Measurements from ENCODE around the gene SLC45A2. TPM values are rescaled to one million over a fixed set of nuclear protein-coding genes. Genes with fewer than 3 reads are reported as not detected.

Gene SLC45A2
- total and polyA plus RNA-seq, 8 donors = 0.08 to 0.26 (median 0.19) TPM; not detected in 4

DNA sequence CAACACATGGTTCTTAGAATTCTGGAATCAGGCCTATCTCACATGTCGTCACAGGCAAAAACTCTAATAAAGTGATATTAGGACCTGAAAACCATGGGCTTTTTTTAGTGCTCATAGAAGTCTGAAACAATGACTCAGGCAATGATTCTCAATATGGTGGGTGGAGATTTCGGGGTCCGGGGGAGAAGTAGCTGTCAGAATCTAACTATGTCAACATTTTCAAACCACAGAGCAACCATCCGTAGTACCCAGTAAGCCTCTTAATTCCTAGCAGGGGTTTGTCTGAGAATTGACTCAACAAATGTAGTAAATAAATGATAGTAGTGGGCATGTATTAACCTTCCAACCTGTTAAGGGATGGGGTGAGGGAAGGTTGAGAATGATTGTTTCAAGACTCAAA, 20.7 kb upstream of the SLC45A2 start:
- TF ChIP-seq, protein P1, sequence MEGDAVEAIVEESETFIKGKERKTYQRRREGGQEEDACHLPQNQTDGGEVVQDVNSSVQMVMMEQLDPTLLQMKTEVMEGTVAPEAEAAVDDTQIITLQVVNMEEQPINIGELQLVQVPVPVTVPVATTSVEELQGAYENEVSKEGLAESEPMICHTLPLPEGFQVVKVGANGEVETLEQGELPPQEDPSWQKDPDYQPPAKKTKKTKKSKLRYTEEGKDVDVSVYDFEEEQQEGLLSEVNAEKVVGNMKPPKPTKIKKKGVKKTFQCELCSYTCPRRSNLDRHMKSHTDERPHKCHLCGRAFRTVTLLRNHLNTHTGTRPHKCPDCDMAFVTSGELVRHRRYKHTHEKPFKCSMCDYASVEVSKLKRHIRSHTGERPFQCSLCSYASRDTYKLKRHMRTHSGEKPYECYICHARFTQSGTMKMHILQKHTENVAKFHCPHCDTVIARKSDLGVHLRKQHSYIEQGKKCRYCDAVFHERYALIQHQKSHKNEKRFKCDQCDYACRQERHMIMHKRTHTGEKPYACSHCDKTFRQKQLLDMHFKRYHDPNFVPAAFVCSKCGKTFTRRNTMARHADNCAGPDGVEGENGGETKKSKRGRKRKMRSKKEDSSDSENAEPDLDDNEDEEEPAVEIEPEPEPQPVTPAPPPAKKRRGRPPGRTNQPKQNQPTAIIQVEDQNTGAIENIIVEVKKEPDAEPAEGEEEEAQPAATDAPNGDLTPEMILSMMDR (IDR thresholded peaks at IDR 0.05) = no peak
- H3K4me3 ChIP-seq = no peak overlapping the region
- no peak for FAIRE-seq
- no peaks in the 10 kb centered on the region for H3K27me3 ChIP-seq
- H3K9me3 ChIP-seq = no peaks in the 10 kb centered on the region
- intact Hi-C loops (cut with DNase I) = loop anchor here in 1 of 3 donors (10.0 kb wide), 1 partner anchor 460 kb away; no protein-coding TSS in a partner anchor
- H3K27ac ChIP-seq = no peak overlapping the region
- no peaks in the 10 kb centered on the region for H3K36me3 ChIP-seq
- WGBS, 2 donors = 72 to 83% methylated on average over 4 of the region's 4 CpGs
- no peak for ATAC-seq
- no peak for DNase-seq
- H3K4me1 ChIP-seq = peaks cover 10 to 15% (median 14%) of the 10 kb centered on the region in 3 donors

DNA sequence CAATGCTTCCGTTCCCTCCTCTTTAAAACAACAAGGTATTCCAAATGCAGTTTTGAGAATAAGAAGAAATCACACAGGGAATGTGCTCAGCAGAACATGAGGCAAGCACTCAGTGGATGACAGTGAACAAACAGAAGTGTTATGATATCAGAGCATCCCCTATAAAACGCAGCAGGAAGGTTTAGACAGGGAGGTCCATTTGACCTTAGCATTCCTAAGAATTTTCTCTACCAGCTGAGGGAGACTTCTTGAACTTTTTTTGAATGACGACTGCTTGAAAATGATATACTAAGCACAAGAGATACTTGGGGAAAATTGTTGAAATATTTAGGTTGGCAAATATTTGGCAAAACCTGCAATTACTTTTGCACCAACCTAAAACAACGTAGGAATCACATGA, 19.4 kb upstream of the SLC45A2 start:
- no peak overlapping the region for H3K4me3 ChIP-seq
- no peaks in the 10 kb centered on the region for H3K9me3 ChIP-seq
- 84 to 89% methylated on average over 4 of the region's 4 CpGs for WGBS, 2 donors
- intact Hi-C loops (cut with DNase I) = loop anchor here in 1 of 3 donors (10.0 kb wide), 1 partner anchor 461 kb away; no protein-coding TSS in a partner anchor
- FAIRE-seq (no peak), DNase-seq (no peak), ATAC-seq (no peak)
- H3K36me3 ChIP-seq = no peaks in the 10 kb centered on the region
- TF ChIP-seq, protein P1 (IDR thresholded peaks at IDR 0.05) = no peak
- H3K27ac ChIP-seq = no peak overlapping the region
- H3K27me3 ChIP-seq = no peaks in the 10 kb centered on the region
- H3K4me1 ChIP-seq = peaks cover 9 to 11% (median 10%) of the 10 kb centered on the region in 3 donors

DNA sequence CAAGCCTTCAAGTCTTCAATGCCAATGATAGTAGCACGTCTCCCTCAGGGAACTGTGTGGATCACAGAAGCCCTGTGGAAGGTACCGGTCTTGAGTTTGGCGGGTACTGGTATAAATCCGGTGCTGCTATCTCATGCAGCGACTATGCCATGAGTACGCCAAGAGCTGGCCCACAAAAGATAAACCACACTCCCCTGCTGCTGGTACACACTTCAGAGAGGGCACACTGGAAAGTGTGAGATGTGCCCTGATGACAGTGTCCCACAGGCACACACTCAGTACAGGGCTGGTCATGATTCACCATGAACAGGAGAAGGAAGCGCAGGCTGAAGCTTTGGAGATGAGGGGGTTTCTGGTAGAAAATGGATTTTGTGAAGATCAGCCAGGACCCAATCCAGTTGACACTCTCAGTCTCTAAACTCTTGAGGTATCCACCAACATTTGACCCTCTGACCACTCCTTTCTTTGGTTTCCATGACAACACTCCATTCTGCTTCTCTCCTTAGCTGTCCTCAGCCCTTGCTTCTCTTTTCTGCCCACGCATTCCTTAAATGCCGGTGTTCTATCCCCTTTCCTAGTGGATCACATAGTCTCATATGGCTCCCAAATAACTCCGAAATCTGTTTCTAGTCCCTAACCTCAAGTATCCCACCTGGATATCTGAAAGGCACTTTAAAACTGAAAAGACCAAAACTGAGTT, 18.3 kb upstream of the SLC45A2 start:
- H3K9me3 ChIP-seq = no peaks in the 10 kb centered on the region
- no peaks in the 10 kb centered on the region for H3K36me3 ChIP-seq
- intact Hi-C loops (cut with DNase I) = loop anchor here in 1 of 3 donors (10.0 kb wide), 1 partner anchor 462 kb away; no protein-coding TSS in a partner anchor
- H3K4me1 ChIP-seq = peaks cover 5 to 10% (median 6%) of the 10 kb centered on the region in 3 donors
- ATAC-seq = no peak
- WGBS, 2 donors = 92 to 93% methylated on average over 10 of the region's 10 CpGs
- TF ChIP-seq, protein P1 (IDR thresholded peaks at IDR 0.05) = no peak
- FAIRE-seq = no peak
- no peaks in the 10 kb centered on the region for H3K27me3 ChIP-seq
- no peak overlapping the region for H3K27ac ChIP-seq
- no peak for DNase-seq
- no peak overlapping the region for H3K4me3 ChIP-seq

DNA sequence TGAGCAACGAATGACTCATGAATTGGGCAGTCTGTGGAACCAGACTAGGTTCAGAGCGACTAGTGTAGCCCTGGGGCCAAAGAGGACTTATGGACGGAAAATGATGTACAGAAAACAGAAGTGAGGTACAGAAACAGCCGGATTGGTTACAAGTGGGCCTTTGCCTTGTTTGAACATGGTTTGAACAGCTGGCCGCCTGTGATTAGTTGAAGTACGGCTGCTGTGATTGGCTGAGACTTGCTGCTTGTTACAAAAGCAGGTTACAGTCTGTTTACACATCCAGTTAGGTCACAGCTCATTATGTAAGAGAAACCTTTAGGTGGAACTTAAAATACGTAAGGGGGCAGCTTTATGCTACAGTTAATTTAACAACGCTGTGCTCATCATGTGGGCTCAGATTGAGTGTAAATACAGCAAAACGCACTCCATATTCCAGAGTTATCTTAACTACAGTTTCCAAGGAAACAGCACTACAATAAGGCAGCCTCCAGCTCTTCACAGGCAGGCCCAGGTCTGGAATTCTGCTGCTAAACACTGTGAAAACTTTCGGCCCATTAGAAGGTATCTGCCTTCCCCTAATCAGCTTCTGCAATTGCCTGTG, 16.8 kb upstream of the SLC45A2 start:
- no peak for FAIRE-seq
- H3K27ac ChIP-seq = peak overlapping the region; percentile 63 to 85 (median 72)
- no peak overlapping the region for H3K4me3 ChIP-seq
- peak; percentile 50 to 86 (median 73) for DNase-seq
- TF ChIP-seq, protein P1 (IDR thresholded peaks at IDR 0.05) = no peak
- no peaks in the 10 kb centered on the region for H3K9me3 ChIP-seq
- H3K27me3 ChIP-seq = no peaks in the 10 kb centered on the region
- 41 to 46% methylated on average over 10 of the region's 10 CpGs for WGBS, 2 donors
- ATAC-seq = peak; percentile 89 to 92 (median 90)
- H3K36me3 ChIP-seq = no peaks in the 10 kb centered on the region
- intact Hi-C loops (cut with DNase I) = loop anchor here in 1 of 3 donors (10.0 kb wide), 1 partner anchor 463 kb away; no protein-coding TSS in a partner anchor
- peaks cover 5 to 13% (median 9%) of the 10 kb centered on the region in 3 donors for H3K4me1 ChIP-seq
